Measurements from ENCODE around the gene CAPS.

The CAPS gene

GRCh38 chr19:5914358-5914774, 312 bp downstream of the CAPS start:
- ATAC-seq (ENCODE audit: low read depth) (no peak), DNase-seq (ENCODE audit: low spot score in 2 of 2) (no peak)
- H3K4me3 Mint-ChIP-seq, result no peak overlapping the region
- H3K9me3 Mint-ChIP-seq, result no peaks in the 10 kb centered on the region
- H3K27ac Mint-ChIP-seq, result no peak overlapping the region
- peaks cover 14% of the 10 kb centered on the region for H3K36me3 Mint-ChIP-seq
- no peaks in the 10 kb centered on the region for H3K4me1 Mint-ChIP-seq
- H3K27me3 Mint-ChIP-seq, result no peaks in the 10 kb centered on the region

GRCh38 chr19:5914946-5915781, 1.1 kb downstream of the CAPS start:
- Mint-ChIP-seq H3K27me3 (no peaks in the 10 kb centered on the region), H3K4me1 (no peaks in the 10 kb centered on the region), H3K9me3 (no peaks in the 10 kb centered on the region), H3K4me3 (no peak overlapping the region), H3K36me3 (peaks cover 14% of the 10 kb centered on the region), H3K27ac (no peak overlapping the region)
- ATAC-seq (ENCODE audit: low read depth) (no peak), DNase-seq (ENCODE audit: low spot score in 2 of 2) (no peak)

DNA sequence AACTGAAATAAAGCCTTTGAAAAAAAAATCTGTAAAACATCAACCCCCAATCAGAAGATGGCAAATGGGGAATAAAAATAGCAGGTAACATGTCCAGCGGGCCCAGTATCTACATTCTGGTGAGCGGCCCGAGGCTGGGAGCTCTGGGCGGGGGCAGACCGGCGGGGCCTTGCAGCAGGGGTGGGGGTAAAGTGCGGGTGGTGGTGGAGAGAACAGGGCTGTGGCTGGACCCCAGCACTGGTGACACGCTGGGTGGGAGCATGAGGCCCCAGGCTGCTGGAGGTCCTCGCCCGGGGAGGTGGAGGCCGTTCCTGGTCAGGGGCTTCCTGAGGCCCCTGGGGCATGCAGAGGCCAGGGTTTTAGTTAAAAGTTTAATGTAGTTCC, 1.7 kb downstream of the CAPS start:
- Mint-ChIP-seq H3K27ac (no peak overlapping the region), H3K4me3 (no peak overlapping the region), H3K9me3 (no peaks in the 10 kb centered on the region)

GRCh38 chr19:5916181-5916708, 2.2 kb downstream of the CAPS start:
- H3K36me3 Mint-ChIP-seq, result peaks cover 14% of the 10 kb centered on the region
- no peaks in the 10 kb centered on the region for H3K27me3 Mint-ChIP-seq
- no peak overlapping the region for H3K27ac Mint-ChIP-seq
- H3K4me3 Mint-ChIP-seq, result no peak overlapping the region
- ATAC-seq (ENCODE audit: low read depth), result no peak
- no peak for DNase-seq (ENCODE audit: low spot score in 2 of 2)
- H3K9me3 Mint-ChIP-seq, result no peaks in the 10 kb centered on the region
- no peaks in the 10 kb centered on the region for H3K4me1 Mint-ChIP-seq

More for the DNA sequence above, 1.7 kb downstream of the CAPS start:
- no peak for ATAC-seq (ENCODE audit: low read depth)
- Mint-ChIP-seq H3K27me3 (no peaks in the 10 kb centered on the region), H3K4me1 (no peaks in the 10 kb centered on the region), H3K36me3 (peaks cover 14% of the 10 kb centered on the region)
- no peak for DNase-seq (ENCODE audit: low spot score in 2 of 2)

GRCh38 chr19:5917431-5918107, 3.5 kb downstream of the CAPS start:
- no peak for DNase-seq (ENCODE audit: low spot score in 2 of 2)
- Mint-ChIP-seq H3K4me3 (no peak overlapping the region), H3K9me3 (no peaks in the 10 kb centered on the region), H3K27me3 (no peaks in the 10 kb centered on the region), H3K27ac (no peak overlapping the region), H3K36me3 (peaks cover 19% of the 10 kb centered on the region), H3K4me1 (no peaks in the 10 kb centered on the region)
- ATAC-seq (ENCODE audit: low read depth), result no peak

GRCh38 chr19:5918463-5919079, 4.5 kb downstream of the CAPS start:
- H3K4me1 Mint-ChIP-seq, result no peaks in the 10 kb centered on the region
- H3K4me3 Mint-ChIP-seq, result no peak overlapping the region
- H3K27ac Mint-ChIP-seq, result no peak overlapping the region
- peaks cover 24% of the 10 kb centered on the region for H3K36me3 Mint-ChIP-seq
- ATAC-seq (ENCODE audit: low read depth), result no peak
- H3K27me3 Mint-ChIP-seq, result no peaks in the 10 kb centered on the region
- H3K9me3 Mint-ChIP-seq, result no peaks in the 10 kb centered on the region
- DNase-seq (ENCODE audit: low spot score in 2 of 2), result no peak

DNA sequence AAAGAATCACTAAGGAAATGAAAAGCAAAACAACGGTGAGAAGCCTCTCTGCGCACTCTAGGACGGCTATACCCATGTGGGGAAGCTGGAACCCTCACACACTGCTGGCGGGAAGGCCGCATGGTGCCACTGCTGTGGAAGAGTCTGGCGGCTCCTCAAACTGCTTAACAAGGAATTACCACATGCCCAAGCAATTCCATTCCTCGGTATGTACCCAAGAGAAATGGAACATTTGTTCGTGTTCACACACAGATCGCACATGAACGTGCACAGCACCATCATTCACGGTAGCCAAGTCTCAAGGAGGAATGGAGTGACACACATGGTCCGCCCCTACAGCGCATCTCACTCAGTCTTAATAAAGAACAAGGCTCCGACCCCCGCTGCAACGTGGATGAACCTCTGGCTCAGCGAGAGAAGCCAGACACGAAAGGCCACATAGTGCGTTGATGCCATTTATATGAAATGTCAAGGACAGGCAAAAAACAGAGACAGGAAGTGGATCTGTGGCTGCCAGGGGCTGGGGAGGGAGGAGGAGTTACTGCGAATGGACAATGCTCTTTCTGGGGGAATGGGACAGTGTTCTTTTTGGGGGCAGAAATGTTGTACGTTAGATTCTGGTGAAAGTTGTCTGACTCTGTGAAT, 7.6 kb downstream of the CAPS start:
- ATAC-seq (ENCODE audit: low read depth) (no peak), DNase-seq (ENCODE audit: low spot score in 2 of 2) (no peak)
- H3K27ac Mint-ChIP-seq, result peak overlapping the region; percentile 50
- no peaks in the 10 kb centered on the region for H3K27me3 Mint-ChIP-seq
- no peaks in the 10 kb centered on the region for H3K9me3 Mint-ChIP-seq
- no peak overlapping the region for H3K4me3 Mint-ChIP-seq
- peaks cover 28% of the 10 kb centered on the region for H3K36me3 Mint-ChIP-seq
- H3K4me1 Mint-ChIP-seq, result no peaks in the 10 kb centered on the region

DNA sequence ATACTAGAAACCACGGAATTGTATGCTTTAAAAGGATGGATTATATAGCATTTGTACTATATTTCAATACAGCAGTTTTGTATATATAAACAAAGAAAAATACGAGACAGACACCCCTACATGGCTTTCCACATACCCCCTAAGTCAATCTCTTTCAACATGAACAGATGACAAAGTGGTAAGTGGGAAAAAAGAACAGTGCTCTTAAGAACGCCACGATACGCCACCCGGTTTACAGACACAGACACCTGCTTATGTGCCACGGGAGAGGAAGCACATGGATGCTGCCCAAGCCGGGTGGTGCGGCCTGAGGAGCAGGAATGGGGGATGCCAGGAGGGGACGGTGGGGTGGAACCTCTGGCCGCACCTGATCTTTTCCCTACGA, 8.1 kb downstream of the CAPS start:
- Mint-ChIP-seq H3K4me3 (no peak overlapping the region), H3K9me3 (no peaks in the 10 kb centered on the region), H3K36me3 (peaks cover 24% of the 10 kb centered on the region), H3K4me1 (no peaks in the 10 kb centered on the region), H3K27ac (no peak overlapping the region), H3K27me3 (no peaks in the 10 kb centered on the region)
- no peak for DNase-seq (ENCODE audit: low spot score in 2 of 2)
- no peak for ATAC-seq (ENCODE audit: low read depth)

GRCh38 chr19:5923356-5923755, 9.3 kb downstream of the CAPS start:
- Mint-ChIP-seq H3K36me3 (peaks cover 25% of the 10 kb centered on the region), H3K4me1 (peaks cover 11% of the 10 kb centered on the region), H3K4me3 (no peak overlapping the region), H3K9me3 (no peaks in the 10 kb centered on the region), H3K27ac (no peak overlapping the region), H3K27me3 (no peaks in the 10 kb centered on the region)
- no peak for ATAC-seq (ENCODE audit: low read depth)
- DNase-seq (ENCODE audit: low spot score in 2 of 2), result no peak

GRCh38 chr19:5925830-5926427, 11.9 kb downstream of the CAPS start:
- no peak for ATAC-seq (ENCODE audit: low read depth)
- H3K4me3 Mint-ChIP-seq, result no peak overlapping the region
- peaks cover 24% of the 10 kb centered on the region for H3K36me3 Mint-ChIP-seq
- H3K27me3 Mint-ChIP-seq, result no peaks in the 10 kb centered on the region
- no peaks in the 10 kb centered on the region for H3K9me3 Mint-ChIP-seq
- peaks cover 13% of the 10 kb centered on the region for H3K4me1 Mint-ChIP-seq
- DNase-seq (ENCODE audit: low spot score in 2 of 2), result no peak
- H3K27ac Mint-ChIP-seq, result no peak overlapping the region

DNA sequence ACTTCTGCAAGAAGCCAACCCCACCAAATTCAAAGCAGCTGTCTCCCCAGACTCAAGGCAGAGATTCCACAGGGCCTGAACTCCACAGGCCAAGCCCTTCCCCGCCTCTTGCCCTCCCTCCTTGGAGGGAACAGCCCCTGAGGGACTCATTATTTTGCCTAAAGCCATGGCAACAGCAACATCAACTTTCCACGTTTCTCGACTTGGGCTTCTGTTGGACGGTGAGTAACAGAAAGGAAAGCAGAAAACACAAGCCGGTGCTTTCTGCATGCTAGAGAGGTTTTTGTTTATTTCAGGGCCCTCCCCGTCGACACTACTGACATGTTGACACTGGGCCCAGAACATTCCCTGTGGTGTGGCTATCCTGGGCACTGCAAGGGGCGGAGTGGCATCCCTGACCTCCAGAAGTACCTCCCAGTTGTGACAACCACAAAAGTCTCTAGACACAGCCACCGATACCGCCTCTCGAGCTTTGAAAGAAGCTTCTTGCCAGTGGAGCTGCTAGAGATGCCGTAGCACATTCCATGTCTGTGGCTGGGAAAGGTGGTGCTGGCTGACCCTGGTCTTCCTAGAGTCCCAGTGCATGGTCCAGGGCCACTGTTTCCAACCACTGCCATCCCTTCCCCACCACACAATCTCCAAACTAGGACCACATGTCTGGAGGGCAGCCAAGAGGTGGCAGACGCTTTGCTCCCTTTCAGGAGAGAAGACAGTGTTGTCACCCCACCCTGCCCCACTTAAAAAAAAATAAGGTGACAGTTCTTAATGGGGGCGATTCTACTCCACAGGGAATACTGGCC, 12.8 kb downstream of the CAPS start:
- Mint-ChIP-seq H3K4me1 (peaks cover 13% of the 10 kb centered on the region), H3K27me3 (no peaks in the 10 kb centered on the region), H3K4me3 (no peak overlapping the region), H3K36me3 (peaks cover 26% of the 10 kb centered on the region), H3K9me3 (no peaks in the 10 kb centered on the region), H3K27ac (no peak overlapping the region)
- no peak for DNase-seq (ENCODE audit: low spot score in 2 of 2)
- ATAC-seq (ENCODE audit: low read depth), result no peak

GRCh38 chr19:5927441-5927821, 13.4 kb downstream of the CAPS start:
- DNase-seq (ENCODE audit: low spot score in 2 of 2), result peak; percentile 22 to 27
- Mint-ChIP-seq H3K27ac (no peak overlapping the region), H3K27me3 (no peaks in the 10 kb centered on the region), H3K4me1 (peaks cover 13% of the 10 kb centered on the region), H3K4me3 (no peak overlapping the region), H3K9me3 (no peaks in the 10 kb centered on the region), H3K36me3 (peaks cover 23% of the 10 kb centered on the region)
- ATAC-seq (ENCODE audit: low read depth), result peak; percentile 97

DNA sequence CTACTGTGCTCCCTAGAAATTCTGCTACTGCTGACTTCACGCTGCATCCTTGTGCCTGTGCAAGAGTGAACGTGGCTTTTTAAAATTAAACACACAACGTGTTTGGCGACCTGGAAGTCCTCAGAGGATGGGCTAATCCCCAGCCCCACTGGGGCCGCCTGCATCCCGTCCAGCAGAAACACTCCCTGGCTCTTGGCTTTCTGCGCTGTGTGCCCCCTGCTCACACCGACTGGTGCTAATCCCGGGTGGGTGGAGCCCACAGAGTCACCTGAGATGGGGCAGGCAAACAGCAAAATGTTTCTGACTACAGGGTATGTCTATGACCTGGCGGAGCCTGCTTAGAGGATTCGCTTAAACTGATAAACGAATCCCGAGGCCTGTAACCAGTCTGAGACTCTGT, 15.1 kb downstream of the CAPS start:
- Mint-ChIP-seq H3K36me3 (peaks cover 14% of the 10 kb centered on the region), H3K27me3 (no peaks in the 10 kb centered on the region), H3K27ac (no peak overlapping the region), H3K9me3 (no peaks in the 10 kb centered on the region), H3K4me3 (no peak overlapping the region), H3K4me1 (peaks cover 13% of the 10 kb centered on the region)
- ATAC-seq (ENCODE audit: low read depth) (no peak), DNase-seq (ENCODE audit: low spot score in 2 of 2) (no peak)
